Ovary (tissue), 3 donors: ENCODE measurements around the gene SLC7A7.

Experiments used
- EP300 ChIP-seq: sonication (generic); formaldehyde crosslinking; IDR thresholded peaks from one replicate; pipeline ENCODE4 v1.6.1; 2017; ENCODE audit warnings: antibody characterized with exemption
- POLR2A ChIP-seq: fragments of 450-650 bp; IDR thresholded peaks from one replicate; pipeline ENCODE4 v1.6.1; 2017; ENCODE audit warnings: antibody characterized with exemption, mild to moderate bottlenecking, moderate library complexity
- TF ChIP-seq, protein P1 (sequence below), 3 donors: fragments of 450-650 bp in 2 of 3; fragments of 200-600 bp in 1 of 3; IDR thresholded peaks; one replicate each; pipeline versions ENCODE4 v1.5.1 to v1.8.0; 2016 to 2022; ENCODE audit warnings: antibody characterized with exemption in 3 of 3, mild to moderate bottlenecking in 1 of 3
- donor health status: DM: no; HTN: no; CAD: no.

DNA sequence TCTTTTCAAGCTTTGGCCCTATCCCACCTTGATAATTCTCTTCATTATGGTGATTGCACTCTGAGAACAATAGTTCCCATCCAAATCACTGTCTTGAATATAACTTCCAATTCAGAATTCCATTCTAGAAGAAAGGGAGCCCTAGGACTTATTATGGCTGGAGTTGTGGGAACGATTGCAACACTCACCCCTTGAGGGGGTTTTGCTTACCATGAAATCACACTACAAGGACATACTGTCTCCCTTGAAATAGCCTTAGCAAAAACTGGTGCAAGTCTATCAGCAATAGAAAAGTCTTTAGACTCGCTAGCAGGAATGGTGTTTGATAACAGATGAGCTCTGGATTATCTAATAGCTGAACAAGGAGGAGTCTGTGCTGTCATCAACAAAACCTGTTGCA, 80.1 kb downstream of the SLC7A7 start:
- TF ChIP-seq, protein P1, sequence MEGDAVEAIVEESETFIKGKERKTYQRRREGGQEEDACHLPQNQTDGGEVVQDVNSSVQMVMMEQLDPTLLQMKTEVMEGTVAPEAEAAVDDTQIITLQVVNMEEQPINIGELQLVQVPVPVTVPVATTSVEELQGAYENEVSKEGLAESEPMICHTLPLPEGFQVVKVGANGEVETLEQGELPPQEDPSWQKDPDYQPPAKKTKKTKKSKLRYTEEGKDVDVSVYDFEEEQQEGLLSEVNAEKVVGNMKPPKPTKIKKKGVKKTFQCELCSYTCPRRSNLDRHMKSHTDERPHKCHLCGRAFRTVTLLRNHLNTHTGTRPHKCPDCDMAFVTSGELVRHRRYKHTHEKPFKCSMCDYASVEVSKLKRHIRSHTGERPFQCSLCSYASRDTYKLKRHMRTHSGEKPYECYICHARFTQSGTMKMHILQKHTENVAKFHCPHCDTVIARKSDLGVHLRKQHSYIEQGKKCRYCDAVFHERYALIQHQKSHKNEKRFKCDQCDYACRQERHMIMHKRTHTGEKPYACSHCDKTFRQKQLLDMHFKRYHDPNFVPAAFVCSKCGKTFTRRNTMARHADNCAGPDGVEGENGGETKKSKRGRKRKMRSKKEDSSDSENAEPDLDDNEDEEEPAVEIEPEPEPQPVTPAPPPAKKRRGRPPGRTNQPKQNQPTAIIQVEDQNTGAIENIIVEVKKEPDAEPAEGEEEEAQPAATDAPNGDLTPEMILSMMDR (IDR thresholded peaks at IDR 0.05) = no peak
- TF ChIP-seq POLR2A (no peak), EP300 (no peak)
